Loucy (cell line): ENCODE results near the gene PRR12.

Experiments
- H2AFZ ChIP-seq: fragments of 200-600 bp; sonication (generic); 2 replicates; pipeline ENCODE4 v1.6.0; 2016; ENCODE audit warnings: antibody characterized with exemption, mild to moderate bottlenecking, low read length, moderate library complexity
- H3F3A ChIP-seq: fragments of 200-600 bp; 2 replicates; pipeline ENCODE4 v1.6.0; 2016; ENCODE audit warnings: antibody characterized with exemption, low read depth, mild to moderate bottlenecking
- H3K27me3 ChIP-seq: fragments of 200-600 bp; sonication (generic); 2 replicates; pipeline ENCODE4 v1.6.1; 2014; ENCODE audit warnings: low read length, mild to moderate bottlenecking; ENCODE audit not compliant: insufficient read depth, poor library complexity, severe bottlenecking
- H3K36me3 ChIP-seq: fragments of 200-600 bp; sonication (generic); 2 replicates; pipeline ENCODE4 v1.6.1; 2016; ENCODE audit warnings: low read length; ENCODE audit not compliant: insufficient read depth
- H3K4me1 ChIP-seq: fragments of 200-600 bp; sonication (generic); 2 replicates; pipeline ENCODE4 v1.5.1; 2014; ENCODE audit warnings: low read length, mild to moderate bottlenecking; ENCODE audit not compliant: insufficient read depth, poor library complexity, severe bottlenecking
- H3K4me2 ChIP-seq: fragments of 200-600 bp; sonication (generic); 2 replicates; pipeline ENCODE4 v1.6.0; 2014; ENCODE audit warnings: antibody characterized with exemption, low read length, low read depth, mild to moderate bottlenecking; ENCODE audit not compliant: poor library complexity, severe bottlenecking
- H3K4me3 ChIP-seq: fragments of 200-600 bp; sonication (generic); 2 replicates; pipeline ENCODE4 v1.5.1; 2014; ENCODE audit warnings: low read length, mild to moderate bottlenecking, mixed read lengths; ENCODE audit not compliant: poor library complexity, severe bottlenecking
- H3K79me2 ChIP-seq: fragments of 200-600 bp; sonication (generic); 2 replicates; pipeline ENCODE4 v1.6.1; 2014; ENCODE audit warnings: low read length; ENCODE audit not compliant: insufficient read depth
- H3K9ac ChIP-seq: fragments of 200-600 bp; sonication (generic); 2 replicates; pipeline ENCODE4 v1.6.0; 2014; ENCODE audit warnings: mild to moderate bottlenecking, low read depth, low read length, moderate library complexity; ENCODE audit not compliant: poor library complexity, severe bottlenecking
- H3K9me2 ChIP-seq: fragments of 200-600 bp; sonication (generic); replicated peaks from 2 replicates; pipeline ENCODE4 v1.6.1; 2016; ENCODE audit warnings: low read depth, low read length, mixed read lengths
- H3K9me3 ChIP-seq: fragments of 200-600 bp; sonication (generic); 2 replicates; pipeline ENCODE4 v1.6.1; 2014; ENCODE audit warnings: mild to moderate bottlenecking, antibody characterized with exemption, low read length, low read depth; ENCODE audit not compliant: insufficient read depth
- H4K20me1 ChIP-seq: fragments of 200-600 bp; sonication (generic); 2 replicates; pipeline ENCODE4 v1.6.0; 2014; ENCODE audit warnings: antibody characterized with exemption, low read length, mild to moderate bottlenecking; ENCODE audit not compliant: insufficient read depth, poor library complexity, severe bottlenecking
- EZH2phosphoT487 ChIP-seq: fragments of 200-600 bp; IDR thresholded peaks from 2 replicates; pipeline ENCODE4 v1.6.1; 2018; ENCODE audit warnings: antibody characterized with exemption, mild to moderate bottlenecking, moderate library complexity, borderline replicate concordance
- TF ChIP-seq, protein P1 (sequence below): fragments of 200-600 bp; sonication (generic); conservative IDR thresholded peaks from 2 replicates; pipeline ENCODE4 v1.5.1; 2014; ENCODE audit warnings: mild to moderate bottlenecking, antibody characterized with exemption, low read length

Gene PRR12

DNA sequence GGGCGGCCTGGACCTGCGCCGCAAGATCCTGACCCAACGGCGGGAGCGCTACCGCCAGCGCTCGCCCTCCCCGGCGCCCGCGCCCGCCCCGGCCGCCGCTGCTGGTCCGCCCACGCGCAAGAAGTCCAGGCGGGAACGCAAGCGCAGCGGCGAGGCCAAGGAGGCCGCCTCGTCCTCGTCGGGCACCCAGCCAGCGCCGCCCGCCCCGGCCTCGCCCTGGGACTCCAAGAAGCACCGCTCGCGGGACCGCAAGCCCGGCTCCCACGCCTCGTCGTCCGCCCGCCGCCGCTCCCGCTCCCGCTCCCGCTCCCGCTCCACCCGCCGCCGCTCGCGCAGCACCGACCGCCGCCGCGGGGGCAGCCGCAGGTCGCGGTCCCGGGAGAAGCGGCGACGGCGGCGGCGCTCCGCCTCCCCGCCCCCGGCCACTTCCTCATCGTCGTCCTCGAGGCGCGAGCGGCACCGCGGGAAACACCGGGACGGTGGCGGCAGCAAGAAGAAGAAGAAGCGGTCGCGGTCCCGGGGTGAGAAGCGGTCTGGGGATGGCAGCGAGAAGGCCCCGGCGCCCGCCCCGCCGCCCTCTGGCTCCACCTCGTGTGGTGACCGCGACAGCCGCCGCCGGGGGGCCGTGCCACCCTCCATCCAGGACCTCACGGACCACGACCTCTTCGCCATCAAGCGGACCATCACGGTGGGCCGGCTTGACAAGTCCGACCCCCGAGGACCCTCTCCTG lies 61.0 kb downstream of the PRR12 start:
- no peaks in the 10 kb centered on the region for H3K4me1 ChIP-seq
- H3K79me2 ChIP-seq: no peaks in the 10 kb centered on the region
- no peaks in the 10 kb centered on the region for H3K27me3 ChIP-seq
- no peak overlapping the region for H3K9ac ChIP-seq
- H3F3A ChIP-seq: no peaks in the 10 kb centered on the region
- H2AFZ ChIP-seq: no peak overlapping the region
- TF ChIP-seq EZH2phosphoT487: no peak
- TF ChIP-seq, protein P1, sequence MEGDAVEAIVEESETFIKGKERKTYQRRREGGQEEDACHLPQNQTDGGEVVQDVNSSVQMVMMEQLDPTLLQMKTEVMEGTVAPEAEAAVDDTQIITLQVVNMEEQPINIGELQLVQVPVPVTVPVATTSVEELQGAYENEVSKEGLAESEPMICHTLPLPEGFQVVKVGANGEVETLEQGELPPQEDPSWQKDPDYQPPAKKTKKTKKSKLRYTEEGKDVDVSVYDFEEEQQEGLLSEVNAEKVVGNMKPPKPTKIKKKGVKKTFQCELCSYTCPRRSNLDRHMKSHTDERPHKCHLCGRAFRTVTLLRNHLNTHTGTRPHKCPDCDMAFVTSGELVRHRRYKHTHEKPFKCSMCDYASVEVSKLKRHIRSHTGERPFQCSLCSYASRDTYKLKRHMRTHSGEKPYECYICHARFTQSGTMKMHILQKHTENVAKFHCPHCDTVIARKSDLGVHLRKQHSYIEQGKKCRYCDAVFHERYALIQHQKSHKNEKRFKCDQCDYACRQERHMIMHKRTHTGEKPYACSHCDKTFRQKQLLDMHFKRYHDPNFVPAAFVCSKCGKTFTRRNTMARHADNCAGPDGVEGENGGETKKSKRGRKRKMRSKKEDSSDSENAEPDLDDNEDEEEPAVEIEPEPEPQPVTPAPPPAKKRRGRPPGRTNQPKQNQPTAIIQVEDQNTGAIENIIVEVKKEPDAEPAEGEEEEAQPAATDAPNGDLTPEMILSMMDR: no peak
- peaks cover 41% of the 10 kb centered on the region; the same call in 1 of the 2 replicates for H3K36me3 ChIP-seq
- H3K4me2 ChIP-seq: no peak overlapping the region
- H3K9me3 ChIP-seq: no peaks in the 10 kb centered on the region
- no peaks in the 10 kb centered on the region for H3K9me2 ChIP-seq
- H3K4me3 ChIP-seq: no peak overlapping the region
- H4K20me1 ChIP-seq: no peaks in the 10 kb centered on the region

DNA sequence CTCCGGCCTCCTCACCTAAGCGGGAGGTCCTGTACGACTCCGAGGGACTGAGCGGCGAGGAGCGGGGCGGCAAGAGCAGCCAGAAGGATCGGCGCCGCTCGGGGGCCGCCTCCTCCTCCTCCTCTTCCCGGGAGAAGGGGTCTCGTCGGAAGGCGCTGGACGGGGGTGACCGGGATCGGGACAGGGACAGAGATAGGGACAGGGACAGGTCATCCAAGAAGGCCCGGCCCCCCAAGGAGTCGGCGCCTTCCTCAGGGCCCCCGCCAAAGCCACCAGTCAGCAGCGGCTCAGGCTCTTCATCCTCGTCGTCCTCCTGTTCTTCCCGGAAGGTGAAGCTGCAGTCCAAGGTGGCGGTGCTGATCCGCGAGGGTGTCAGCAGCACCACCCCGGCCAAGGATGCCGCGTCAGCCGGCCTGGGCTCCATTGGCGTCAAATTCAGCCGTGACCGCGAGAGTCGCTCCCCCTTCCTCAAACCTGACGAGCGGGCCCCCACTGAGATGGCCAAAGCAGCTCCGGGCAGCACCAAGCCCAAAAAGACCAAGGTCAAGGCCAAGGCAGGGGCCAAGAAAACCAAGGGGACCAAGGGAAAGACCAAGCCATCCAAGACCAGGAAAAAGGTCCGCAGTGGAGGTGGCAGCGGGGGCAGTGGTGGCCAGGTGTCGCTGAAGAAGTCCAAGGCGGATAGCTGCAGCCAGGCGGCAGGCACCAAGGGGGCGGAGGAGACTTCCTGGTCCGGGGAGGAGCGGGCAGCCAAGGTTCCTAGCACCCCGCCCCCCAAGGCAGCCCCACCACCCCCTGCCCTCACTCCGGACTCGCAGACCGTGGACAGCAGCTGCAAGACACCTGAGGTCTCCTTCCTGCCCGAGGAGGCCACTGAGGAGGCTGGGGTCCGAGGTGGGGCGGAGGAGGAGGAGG lies 61.8 kb downstream of the PRR12 start:
- Histone ChIP-seq H3K36me3 (peaks cover 44% of the 10 kb centered on the region; the same call in 1 of the 2 replicates), H3K9me3 (no peaks in the 10 kb centered on the region), H2AFZ (no peak overlapping the region), H3F3A (no peaks in the 10 kb centered on the region), H3K9ac (no peak overlapping the region), H3K9me2 (no peaks in the 10 kb centered on the region), H4K20me1 (no peaks in the 10 kb centered on the region), H3K4me1 (no peaks in the 10 kb centered on the region), H3K4me3 (no peak overlapping the region), H3K27me3 (no peaks in the 10 kb centered on the region), H3K79me2 (no peaks in the 10 kb centered on the region), H3K4me2 (no peak overlapping the region)
- no peak for TF ChIP-seq EZH2phosphoT487
- TF ChIP-seq, protein P1: no peak

DNA sequence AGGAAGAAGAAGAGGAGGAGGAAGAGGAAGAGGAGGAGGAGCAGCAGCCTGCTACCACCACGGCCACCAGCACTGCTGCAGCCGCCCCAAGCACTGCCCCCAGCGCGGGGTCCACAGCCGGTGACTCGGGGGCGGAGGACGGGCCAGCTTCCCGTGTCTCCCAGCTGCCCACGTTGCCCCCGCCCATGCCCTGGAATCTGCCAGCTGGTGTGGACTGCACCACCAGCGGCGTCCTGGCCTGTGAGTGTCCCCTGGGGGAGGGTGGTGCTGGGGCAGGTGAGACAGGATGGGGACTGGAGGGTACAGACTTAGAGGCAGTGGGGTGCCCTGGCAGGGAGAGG lies 62.5 kb downstream of the PRR12 start:
- Histone ChIP-seq H3F3A (no peaks in the 10 kb centered on the region), H3K36me3 (peaks cover 44% of the 10 kb centered on the region; the same call in 1 of the 2 replicates), H3K27me3 (no peaks in the 10 kb centered on the region), H3K79me2 (no peaks in the 10 kb centered on the region), H3K9ac (no peak overlapping the region), H3K9me3 (no peaks in the 10 kb centered on the region), H3K4me3 (no peak overlapping the region), H3K4me1 (no peaks in the 10 kb centered on the region), H3K4me2 (no peak overlapping the region), H2AFZ (no peak overlapping the region), H4K20me1 (no peaks in the 10 kb centered on the region), H3K9me2 (no peaks in the 10 kb centered on the region)
- no peak for TF ChIP-seq EZH2phosphoT487
- TF ChIP-seq, protein P1: no peak
